Measurements from ENCODE around the gene AJUBA.

GRCh38 chr14:23028799-23029198 is 46.4 kb upstream of the AJUBA start:
- TF ChIP-seq CTCF (IDR thresholded peaks at IDR 0.05) (no peak), POLR2A (IDR thresholded peaks at IDR 0.05) (no peak)

Data from sigmoid colon (tissue), 3 donors.